HG03097 (cell line): Measurements from ENCODE around the gene LYSMD3.
A peak's percentile ranks its signal among the peaks of the same experiment; 100 is the strongest.

Source experiments
- ATAC-seq: cut with Tn5 transposase; IDR thresholded peaks from one replicate; pipeline ENCODE4 v1.9.1; 2021; ENCODE audit not compliant: unreplicated experiment, low FRiP score

Gene LYSMD3

GRCh38 chr5:90488791-90489190 lies 40.6 kb downstream of the LYSMD3 start:
- ATAC-seq: no peak

- no peak for ATAC-seq
These were observed 44.8 kb downstream of the LYSMD3 start for GRCh38 chr5:90484540-90484939.

GRCh38 chr5:90483206-90483605 lies 46.2 kb downstream of the LYSMD3 start:
- no peak for ATAC-seq

- ATAC-seq: no peak
These were observed 48.7 kb downstream of the LYSMD3 start for GRCh38 chr5:90480699-90481098.

- ATAC-seq: no peak
These were observed 49.6 kb downstream of the LYSMD3 start for GRCh38 chr5:90479611-90480385.

- no peak for ATAC-seq
These were observed 51.7 kb downstream of the LYSMD3 start for GRCh38 chr5:90477621-90478215.

GRCh38 chr5:90477073-90477472 lies 52.3 kb downstream of the LYSMD3 start:
- ATAC-seq: no peak

GRCh38 chr5:90476391-90476790 lies 53.0 kb downstream of the LYSMD3 start:
- no peak for ATAC-seq

- no peak for ATAC-seq
These were observed 53.9 kb downstream of the LYSMD3 start for GRCh38 chr5:90475436-90475980.

- ATAC-seq: peak; percentile 91
These were observed 54.9 kb downstream of the LYSMD3 start, which contains the start of the genes MBLAC2 and POLR3G for GRCh38 chr5:90474235-90475107. Gene MBLAC2, minus strand, starts transcription at chr5:90474771. Its CDS starts 479 bp downstream, at chr5:90474292. Gene POLR3G, plus strand, starts transcription at chr5:90474864. Its CDS starts 10,704 bp downstream, at chr5:90485568.

- ATAC-seq: peak; percentile 23
These were observed 55.8 kb downstream of the LYSMD3 start for GRCh38 chr5:90473396-90474234.

GRCh38 chr5:90472783-90473395 lies 56.5 kb downstream of the LYSMD3 start:
- ATAC-seq: no peak
